ENCODE results near the gene POP7.

DNA sequence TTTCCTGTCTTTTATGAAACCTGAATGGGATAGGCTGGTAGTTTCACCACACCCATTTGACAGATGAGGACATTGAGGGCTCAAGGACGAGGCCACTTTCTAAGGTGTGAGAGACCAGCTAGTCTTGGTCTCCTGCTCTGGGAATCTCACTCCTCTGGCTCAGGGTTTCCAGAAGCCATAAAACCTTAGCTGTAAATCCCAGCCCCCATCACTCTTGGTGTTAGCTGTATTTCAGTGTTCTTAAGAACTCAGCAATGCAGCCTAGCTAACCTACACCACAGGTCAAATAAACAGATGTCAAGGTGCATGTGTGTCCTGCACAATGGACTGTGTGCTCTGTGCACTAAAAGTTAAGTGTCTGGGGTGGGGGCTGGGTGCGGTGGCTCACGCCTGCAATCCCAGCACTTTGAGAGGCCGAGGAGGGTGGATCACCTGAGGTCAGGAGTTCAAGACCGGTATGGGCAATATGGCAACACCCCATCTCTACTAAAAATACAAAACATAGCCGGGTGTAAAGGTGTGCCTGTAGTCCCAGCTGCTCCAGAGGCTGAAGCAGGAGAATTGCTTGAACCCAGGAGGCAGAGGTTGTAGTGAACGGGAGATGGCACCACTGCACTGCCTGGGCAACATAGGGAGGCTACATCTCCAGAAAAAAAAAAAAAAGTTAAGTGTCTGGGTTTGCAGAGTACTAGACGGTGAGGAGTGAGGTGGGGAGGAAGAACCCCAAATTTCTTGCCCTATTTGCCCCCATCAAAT is 13.8 kb downstream of the POP7 start:
- TF ChIP-seq ZC3H10 (CRISPR knock-in tag; IDR thresholded peaks at IDR 0.05) (no peak), ISL1 (CRISPR knock-in tag; IDR thresholded peaks at IDR 0.05) (no peak), ESRRG (CRISPR knock-in tag; IDR thresholded peaks at IDR 0.05) (no peak), ZFP30 (CRISPR knock-in tag; IDR thresholded peaks at IDR 0.05) (no peak), ZFP3 (CRISPR knock-in tag; IDR thresholded peaks at IDR 0.05) (no peak)
- TF ChIP-seq, protein P1, sequence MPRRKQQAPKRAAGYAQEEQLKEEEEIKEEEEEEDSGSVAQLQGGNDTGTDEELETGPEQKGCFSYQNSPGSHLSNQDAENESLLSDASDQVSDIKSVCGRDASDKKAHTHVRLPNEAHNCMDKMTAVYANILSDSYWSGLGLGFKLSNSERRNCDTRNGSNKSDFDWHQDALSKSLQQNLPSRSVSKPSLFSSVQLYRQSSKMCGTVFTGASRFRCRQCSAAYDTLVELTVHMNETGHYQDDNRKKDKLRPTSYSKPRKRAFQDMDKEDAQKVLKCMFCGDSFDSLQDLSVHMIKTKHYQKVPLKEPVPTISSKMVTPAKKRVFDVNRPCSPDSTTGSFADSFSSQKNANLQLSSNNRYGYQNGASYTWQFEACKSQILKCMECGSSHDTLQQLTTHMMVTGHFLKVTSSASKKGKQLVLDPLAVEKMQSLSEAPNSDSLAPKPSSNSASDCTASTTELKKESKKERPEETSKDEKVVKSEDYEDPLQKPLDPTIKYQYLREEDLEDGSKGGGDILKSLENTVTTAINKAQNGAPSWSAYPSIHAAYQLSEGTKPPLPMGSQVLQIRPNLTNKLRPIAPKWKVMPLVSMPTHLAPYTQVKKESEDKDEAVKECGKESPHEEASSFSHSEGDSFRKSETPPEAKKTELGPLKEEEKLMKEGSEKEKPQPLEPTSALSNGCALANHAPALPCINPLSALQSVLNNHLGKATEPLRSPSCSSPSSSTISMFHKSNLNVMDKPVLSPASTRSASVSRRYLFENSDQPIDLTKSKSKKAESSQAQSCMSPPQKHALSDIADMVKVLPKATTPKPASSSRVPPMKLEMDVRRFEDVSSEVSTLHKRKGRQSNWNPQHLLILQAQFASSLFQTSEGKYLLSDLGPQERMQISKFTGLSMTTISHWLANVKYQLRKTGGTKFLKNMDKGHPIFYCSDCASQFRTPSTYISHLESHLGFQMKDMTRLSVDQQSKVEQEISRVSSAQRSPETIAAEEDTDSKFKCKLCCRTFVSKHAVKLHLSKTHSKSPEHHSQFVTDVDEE (CRISPR knock-in tag; IDR thresholded peaks at IDR 0.05): no peak
- TF ChIP-seq, protein P2, sequence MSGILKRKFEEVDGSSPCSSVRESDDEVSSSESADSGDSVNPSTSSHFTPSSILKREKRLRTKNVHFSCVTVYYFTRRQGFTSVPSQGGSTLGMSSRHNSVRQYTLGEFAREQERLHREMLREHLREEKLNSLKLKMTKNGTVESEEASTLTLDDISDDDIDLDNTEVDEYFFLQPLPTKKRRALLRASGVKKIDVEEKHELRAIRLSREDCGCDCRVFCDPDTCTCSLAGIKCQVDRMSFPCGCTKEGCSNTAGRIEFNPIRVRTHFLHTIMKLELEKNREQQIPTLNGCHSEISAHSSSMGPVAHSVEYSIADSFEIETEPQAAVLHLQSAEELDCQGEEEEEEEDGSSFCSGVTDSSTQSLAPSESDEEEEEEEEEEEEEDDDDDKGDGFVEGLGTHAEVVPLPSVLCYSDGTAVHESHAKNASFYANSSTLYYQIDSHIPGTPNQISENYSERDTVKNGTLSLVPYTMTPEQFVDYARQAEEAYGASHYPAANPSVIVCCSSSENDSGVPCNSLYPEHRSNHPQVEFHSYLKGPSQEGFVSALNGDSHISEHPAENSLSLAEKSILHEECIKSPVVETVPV (CRISPR knock-in tag; IDR thresholded peaks at IDR 0.05): no peak
